ENCODE results near the gene FOXL2NB.
"Not testable (repeated sequence)": the region's sequence is repeated elsewhere in the genome, so short reads cannot be mapped to it uniquely, and the experiment has no call there.

FOXL2NB gene

DNA sequence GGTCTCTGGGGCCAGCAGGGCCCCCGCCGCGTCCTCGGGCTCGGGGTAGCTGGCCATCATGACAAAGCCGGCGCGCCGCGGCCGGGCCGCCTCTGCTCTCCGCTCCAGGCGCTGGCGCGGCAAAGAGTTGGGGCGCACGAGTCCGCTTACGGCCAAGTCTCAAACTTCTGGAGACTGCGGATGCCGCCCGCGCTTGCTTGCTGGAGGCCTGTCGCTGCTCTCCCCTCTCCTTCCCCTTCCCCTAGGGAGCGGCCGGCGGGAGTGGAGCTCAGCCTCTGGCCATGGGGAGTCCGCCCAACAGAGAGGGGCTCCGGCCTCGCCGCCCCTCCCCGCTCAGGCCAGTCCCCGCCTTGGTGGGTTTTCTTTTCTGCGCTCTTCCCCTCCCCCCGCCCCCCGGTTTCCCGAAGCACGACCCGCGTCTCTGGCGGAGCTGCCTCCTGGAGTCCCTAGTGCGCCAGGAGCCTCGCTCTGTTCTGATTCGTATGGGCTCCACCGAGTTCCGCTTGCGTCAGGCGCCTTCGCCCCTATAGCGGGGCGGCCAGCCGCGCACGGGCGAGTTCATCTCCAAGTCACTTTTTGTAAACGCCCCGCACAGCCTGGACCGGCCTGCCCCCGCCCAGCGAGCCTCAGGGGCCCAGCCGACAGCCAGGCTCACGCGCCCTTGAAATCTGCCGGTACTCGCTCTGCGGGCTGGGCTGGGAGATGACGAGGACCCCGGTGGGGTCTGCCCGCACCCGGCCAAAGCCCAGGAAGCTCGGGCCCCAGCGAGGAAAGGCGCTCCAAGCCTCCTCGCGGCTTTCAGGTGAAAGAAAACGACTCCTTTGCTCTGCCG, at the start of gene FOXL2NB, which contains the start of gene FOXL2:
FOXL2NB (plus strand) TSS at position 555 of the 832 bp plus-strand sequence; CDS start at position 703, 148 bp downstream.
FOXL2 (minus strand) TSS at position 475 of the 832 bp plus-strand sequence; CDS start at position 60, 415 bp downstream.
- peak; percentile 53 for DNase-seq

DNA sequence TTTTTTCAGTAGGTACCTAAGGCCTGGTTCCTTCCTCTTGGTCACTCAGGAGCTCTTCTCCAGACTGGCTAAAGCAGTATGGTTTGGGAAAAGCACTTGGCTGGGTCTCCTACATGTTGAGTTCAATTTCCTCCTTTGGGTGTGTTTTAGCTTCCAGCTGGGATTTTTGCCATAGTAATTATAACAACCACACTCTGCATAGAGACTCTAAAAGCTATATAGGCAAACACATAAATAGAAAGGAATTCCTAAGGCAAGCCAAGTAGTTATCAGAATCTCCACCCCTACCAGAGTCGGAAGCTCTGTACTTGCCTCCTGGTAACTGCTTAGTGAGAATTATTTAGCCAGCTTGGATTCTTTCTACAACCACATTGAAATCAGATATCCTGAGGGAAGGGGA, 48.7 kb upstream of the FOXL2NB start:
- DNase-seq, result peak; percentile 71

GRCh38 chr3:138898708-138899107, 48.3 kb upstream of the FOXL2NB start:
- no peak for DNase-seq

DNA sequence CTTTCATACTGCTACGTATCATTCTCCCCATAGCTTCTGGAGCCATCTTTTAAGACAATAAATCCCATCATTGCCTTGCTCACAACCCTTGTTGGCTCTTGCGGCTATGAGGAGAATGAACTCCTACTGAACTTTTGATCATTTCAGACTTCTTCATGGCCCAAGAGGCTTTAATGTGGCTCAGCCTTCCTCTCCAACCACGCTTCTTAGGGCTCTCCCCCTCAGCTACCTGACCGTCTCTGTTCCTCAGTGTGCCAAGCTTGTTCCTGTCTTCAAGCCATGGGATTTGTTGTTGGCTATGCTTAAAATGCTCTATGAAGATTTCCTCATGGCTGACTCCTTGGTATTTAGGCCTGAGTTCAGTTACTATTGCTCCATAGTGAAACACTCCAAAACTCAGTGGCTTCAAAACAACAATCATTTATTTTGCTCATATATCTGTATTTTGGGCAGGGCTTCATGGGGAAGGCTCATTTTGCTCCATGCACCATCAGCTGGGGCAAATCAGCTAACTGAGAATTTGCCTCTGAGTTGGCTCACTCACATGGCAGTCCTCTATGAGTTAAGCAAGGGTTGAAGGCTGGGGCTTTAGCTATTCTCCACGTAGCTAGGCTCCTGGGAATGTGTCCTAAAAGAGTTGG, 47.5 kb upstream of the FOXL2NB start:
- DNase-seq, result no peak

- DNase-seq, result no peak
These were observed 45.5 kb upstream of the FOXL2NB start for GRCh38 chr3:138901567-138901966.

GRCh38 chr3:138902171-138902570, 44.8 kb upstream of the FOXL2NB start:
- DNase-seq, result no peak

GRCh38 chr3:138907539-138907938, 39.5 kb upstream of the FOXL2NB start:
- no peak for DNase-seq

DNA sequence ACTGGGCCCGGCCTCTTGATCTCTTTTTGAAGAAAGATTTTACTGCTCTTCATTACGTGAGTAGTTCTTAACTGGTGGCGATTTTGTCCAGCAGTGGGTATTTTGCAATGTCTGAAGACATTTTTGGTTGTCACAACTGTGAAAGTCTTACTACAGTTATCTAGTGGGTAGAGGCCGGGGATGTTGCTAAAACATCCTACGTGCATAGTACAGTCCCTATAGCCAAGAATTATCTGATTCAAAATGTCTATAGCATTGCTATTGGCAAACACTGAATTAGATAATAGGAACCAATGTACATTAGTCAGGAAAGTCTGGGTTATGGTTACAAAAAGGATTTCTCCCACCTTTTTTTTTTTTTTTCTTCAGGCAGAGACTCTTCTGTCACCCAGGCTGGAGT, 38.2 kb upstream of the FOXL2NB start:
- no peak for DNase-seq

DNA sequence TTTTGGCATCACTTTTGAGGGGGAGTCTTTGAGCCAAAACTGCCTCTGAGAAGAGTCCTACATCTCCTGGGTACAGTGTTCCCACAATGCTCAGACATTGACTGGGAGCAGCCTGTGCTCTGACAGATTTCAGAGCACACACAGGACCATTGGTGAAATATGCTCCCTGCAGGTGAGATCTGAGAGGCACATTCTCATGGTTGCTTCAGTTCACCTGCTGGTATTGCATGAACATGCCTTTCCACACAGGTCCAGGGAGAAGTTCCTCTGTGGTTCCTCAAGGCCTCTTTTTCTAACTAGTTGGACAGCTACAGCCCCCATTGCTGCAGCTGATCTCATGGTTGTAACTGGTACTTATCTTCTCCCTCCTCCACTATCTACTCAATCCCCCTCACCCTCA, 37.1 kb upstream of the FOXL2NB start:
- DNase-seq, result no peak

- DNase-seq, result no peak
These were observed 35.4 kb upstream of the FOXL2NB start for GRCh38 chr3:138911621-138912020.

- no peak for DNase-seq
These were observed 34.8 kb upstream of the FOXL2NB start for GRCh38 chr3:138912237-138912636.

DNA sequence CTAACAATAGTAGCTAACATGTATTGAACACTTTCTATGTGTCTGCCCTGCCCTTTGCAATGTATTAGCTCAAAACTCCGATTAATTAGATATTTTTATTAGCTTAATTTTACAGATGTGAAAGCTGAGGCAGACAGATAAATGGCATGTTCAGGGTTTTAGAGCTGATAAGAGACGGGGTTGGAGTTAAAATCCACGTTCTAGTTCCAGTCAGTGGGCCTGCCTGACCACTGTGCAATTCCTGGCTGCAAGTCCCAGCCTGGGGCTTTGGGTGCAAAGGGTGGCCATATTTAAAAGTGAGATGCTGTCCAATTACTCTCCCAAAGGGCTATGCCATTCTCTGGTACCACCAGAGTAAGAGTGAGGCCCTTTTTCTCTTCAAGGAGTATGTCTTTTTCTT, 33.3 kb upstream of the FOXL2NB start:
- DNase-seq, result no peak

DNA sequence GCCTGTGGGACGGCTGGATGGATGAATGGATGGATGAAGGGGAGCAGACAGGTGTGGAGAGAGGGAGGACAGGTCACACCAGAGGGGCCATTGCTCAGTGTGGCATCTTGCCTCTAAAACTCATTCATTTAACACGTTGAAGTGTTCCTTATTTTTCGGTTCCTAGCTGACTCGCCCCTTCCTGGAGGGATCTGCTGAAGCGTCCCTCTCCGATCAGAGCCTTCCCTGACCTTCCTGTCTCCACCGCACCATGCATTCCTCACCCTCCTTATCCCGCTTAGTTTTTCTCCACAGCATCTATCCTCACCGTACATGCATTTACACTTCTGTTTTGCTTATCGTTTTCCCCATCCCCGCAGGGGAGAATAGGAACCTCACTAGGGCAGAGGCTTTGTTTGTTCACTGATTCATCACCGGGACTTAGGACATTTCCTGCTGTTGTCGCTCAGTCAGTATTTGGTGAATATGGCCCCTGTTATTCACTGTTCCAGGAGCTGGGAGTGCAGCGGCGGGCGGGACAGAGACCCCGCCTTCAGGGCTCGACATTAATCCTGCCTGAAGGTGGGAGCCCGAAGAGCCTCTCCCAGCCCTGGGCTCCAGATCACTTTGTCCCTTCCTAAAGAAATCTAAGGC, 32.0 kb upstream of the FOXL2NB start:
- DNase-seq, result peak; percentile 57

GRCh38 chr3:138915503-138916498, 31.2 kb upstream of the FOXL2NB start:
- DNase-seq, result peak; percentile 86

DNA sequence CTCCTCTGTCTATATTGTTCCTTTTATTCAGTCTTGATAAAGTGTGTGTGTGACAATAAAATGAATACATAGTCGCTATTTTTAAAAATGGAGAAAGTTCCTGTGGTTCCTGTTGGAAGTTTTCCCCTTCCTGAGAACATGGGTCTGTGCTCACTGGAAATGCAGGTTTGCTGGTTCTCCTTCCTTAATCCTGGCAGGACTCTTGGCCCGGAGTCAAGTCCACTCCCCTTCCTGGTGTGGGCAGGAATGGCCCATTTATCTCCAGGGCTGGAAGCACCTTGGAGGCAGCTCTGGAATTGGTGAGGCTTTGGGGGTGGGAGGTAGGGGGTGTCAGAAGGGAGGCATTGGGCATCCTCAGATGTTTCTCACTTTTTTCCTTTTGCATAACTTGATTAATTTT, 30.2 kb upstream of the FOXL2NB start:
- DNase-seq, result no peak

GRCh38 chr3:138919325-138919724, 27.7 kb upstream of the FOXL2NB start:
- DNase-seq, result no peak

GRCh38 chr3:138921316-138922292, 25.4 kb upstream of the FOXL2NB start:
- DNase-seq, result peak; percentile 89

DNA sequence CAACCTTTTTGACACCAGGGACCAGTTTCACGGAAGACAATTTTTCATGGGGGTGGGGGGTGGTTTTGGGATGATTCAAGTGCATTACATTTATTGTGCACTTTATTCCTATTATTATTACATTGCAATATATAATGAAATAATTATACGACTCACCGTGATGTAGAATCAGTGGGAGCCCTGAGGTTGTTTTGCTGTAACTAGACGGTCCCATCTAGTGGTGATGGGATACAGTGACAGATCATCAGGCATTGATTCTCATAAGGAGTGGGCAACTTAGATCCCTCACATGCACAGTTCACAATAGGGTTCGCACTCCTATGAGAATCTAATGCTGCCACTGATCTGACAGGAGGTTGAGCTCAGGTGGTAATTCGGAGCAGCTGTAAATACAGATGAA, 24.6 kb upstream of the FOXL2NB start:
- not testable (repeated sequence) for DNase-seq

- DNase-seq, result peak; percentile 77
These were observed 23.5 kb upstream of the FOXL2NB start for GRCh38 chr3:138923531-138923994.

DNA sequence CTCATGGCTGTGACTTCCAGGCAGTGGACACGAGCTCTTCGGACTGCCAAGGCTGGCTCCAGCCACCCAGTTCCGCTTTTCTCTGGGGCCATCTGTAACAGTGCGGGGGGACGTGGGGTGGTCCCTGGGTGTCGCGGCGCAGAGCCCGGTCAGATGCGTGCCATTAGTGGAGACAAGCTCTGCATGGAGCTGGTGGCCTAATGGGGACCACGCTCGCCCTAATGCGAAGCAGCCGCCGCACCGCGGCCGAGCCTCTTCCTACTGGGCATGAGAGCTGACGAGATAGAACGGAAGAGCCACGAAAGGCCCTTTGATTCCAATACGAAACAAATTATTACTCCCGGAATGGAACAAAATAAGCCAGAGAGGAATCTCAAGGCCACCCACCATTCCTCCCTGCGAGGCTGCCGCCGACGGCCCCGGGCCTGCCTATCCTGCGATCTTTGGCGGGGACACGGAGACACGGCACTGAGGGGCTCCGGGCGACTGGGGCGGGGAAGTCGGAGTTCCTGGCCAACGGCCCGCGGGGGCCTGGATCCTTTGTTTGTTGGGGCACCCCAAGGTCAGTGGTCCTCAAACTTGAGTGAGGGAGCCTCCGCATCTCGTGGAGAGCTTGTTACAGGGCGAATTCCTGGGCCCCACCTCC, 18.2 kb upstream of the FOXL2NB start:
- no peak for DNase-seq

Data from fibroblast of skin of right quadriceps (primary cell).